ENCODE results near the gene ROBO4.

GRCh38 chr11:124899383-124900145 lies 1.9 kb upstream of the ROBO4 start:
- no peak for TF ChIP-seq CTCF (IDR thresholded peaks at IDR 0.05; ENCODE audit: insufficient read depth, low read depth, low read length)
- no peak for TF ChIP-seq EZH2 (IDR thresholded peaks at IDR 0.05; ENCODE audit: insufficient read depth, low read length)
